Measurements from ENCODE around the gene CCDC78.

GRCh38 chr16:759110-759910 is 33.1 kb upstream of the CCDC78 start:
- TF ChIP-seq POLR2A (IDR thresholded peaks at IDR 0.05; ENCODE audit: low read depth, low read length) (no peak), SPI1 (IDR thresholded peaks at IDR 0.05; ENCODE audit: low read depth, low read length) (no peak), POLR2AphosphoS5 (IDR thresholded peaks at IDR 0.05; ENCODE audit: low read depth, low read length) (no peak), TAF1 (IDR thresholded peaks at IDR 0.05; ENCODE audit: low read depth, low read length) (no peak)
